Fibroblast of upper back skin (primary cell): ENCODE measurements around the gene RASSF8.

Source experiments
- DNase-seq: peaks from one replicate; pipeline ENCODE4 v3.0.0-alpha.2; 2013

The RASSF8 gene

GRCh38 chr12:25958428-25959070 lies at the start of gene RASSF8:
Gene RASSF8 (plus strand): TSS chr12:25958682. CDS start chr12:26055344, 96,662 bp downstream.
- DNase-seq = peak; percentile 77

- no peak for DNase-seq
These were observed 43.9 kb upstream of the RASSF8 start for GRCh38 chr12:25914551-25914950.

- DNase-seq = no peak
These were observed 33.9 kb upstream of the RASSF8 start for GRCh38 chr12:25924491-25925001.

GRCh38 chr12:25925064-25925463 lies 33.4 kb upstream of the RASSF8 start:
- no peak for DNase-seq

GRCh38 chr12:25926536-25926935 lies 31.9 kb upstream of the RASSF8 start:
- peak; percentile 40 for DNase-seq

- DNase-seq = peak; percentile 60
These were observed 29.3 kb upstream of the RASSF8 start for GRCh38 chr12:25929142-25929541.

GRCh38 chr12:25932971-25933370 lies 25.5 kb upstream of the RASSF8 start:
- no peak for DNase-seq

GRCh38 chr12:25934456-25934855 lies 24.0 kb upstream of the RASSF8 start:
- no peak for DNase-seq

GRCh38 chr12:25935355-25936144 lies 22.9 kb upstream of the RASSF8 start:
- no peak for DNase-seq

- no peak for DNase-seq
These were observed 21.4 kb upstream of the RASSF8 start for GRCh38 chr12:25937096-25937495.

- DNase-seq = no peak
These were observed 19.9 kb upstream of the RASSF8 start for GRCh38 chr12:25938581-25938980.

GRCh38 chr12:25939606-25940005 lies 18.9 kb upstream of the RASSF8 start:
- no peak for DNase-seq

- DNase-seq = no peak
These were observed 17.6 kb upstream of the RASSF8 start for GRCh38 chr12:25940886-25941285.

GRCh38 chr12:25942709-25943108 lies 15.8 kb upstream of the RASSF8 start:
- peak; percentile 19 for DNase-seq

GRCh38 chr12:25943940-25944339 lies 14.5 kb upstream of the RASSF8 start:
- no peak for DNase-seq

- no peak for DNase-seq
These were observed 9.1 kb upstream of the RASSF8 start for GRCh38 chr12:25949343-25949742.

- DNase-seq = no peak
These were observed 8.0 kb upstream of the RASSF8 start for GRCh38 chr12:25950329-25951115.

- peak; percentile 80 for DNase-seq
These were observed 572 bp upstream of the RASSF8 start for GRCh38 chr12:25957793-25958427.

GRCh38 chr12:25959071-25959961 lies 834 bp downstream of the RASSF8 start:
- DNase-seq = peak; percentile 77

- DNase-seq = peak; percentile 45
These were observed 1.7 kb downstream of the RASSF8 start for GRCh38 chr12:25960143-25960542.

- DNase-seq = no peak
These were observed 2.5 kb downstream of the RASSF8 start for GRCh38 chr12:25960961-25961360.
